GM11168 (cell line): Measurements from ENCODE around the gene HMGXB3.
"Not testable (repeated sequence)": the region's sequence is repeated elsewhere in the genome, so short reads cannot be mapped to it uniquely, and the experiment has no call there.

Experiments used
- in situ Hi-C: fragments of 300-500 bp; cut with MboI; formaldehyde crosslinking; loops from one replicate; pipeline ENCODE4 v1.12.0; 2022; ENCODE audit warnings: low sequenced_read_pairs; ENCODE audit not compliant: unreplicated experiment

The HMGXB3 gene

DNA sequence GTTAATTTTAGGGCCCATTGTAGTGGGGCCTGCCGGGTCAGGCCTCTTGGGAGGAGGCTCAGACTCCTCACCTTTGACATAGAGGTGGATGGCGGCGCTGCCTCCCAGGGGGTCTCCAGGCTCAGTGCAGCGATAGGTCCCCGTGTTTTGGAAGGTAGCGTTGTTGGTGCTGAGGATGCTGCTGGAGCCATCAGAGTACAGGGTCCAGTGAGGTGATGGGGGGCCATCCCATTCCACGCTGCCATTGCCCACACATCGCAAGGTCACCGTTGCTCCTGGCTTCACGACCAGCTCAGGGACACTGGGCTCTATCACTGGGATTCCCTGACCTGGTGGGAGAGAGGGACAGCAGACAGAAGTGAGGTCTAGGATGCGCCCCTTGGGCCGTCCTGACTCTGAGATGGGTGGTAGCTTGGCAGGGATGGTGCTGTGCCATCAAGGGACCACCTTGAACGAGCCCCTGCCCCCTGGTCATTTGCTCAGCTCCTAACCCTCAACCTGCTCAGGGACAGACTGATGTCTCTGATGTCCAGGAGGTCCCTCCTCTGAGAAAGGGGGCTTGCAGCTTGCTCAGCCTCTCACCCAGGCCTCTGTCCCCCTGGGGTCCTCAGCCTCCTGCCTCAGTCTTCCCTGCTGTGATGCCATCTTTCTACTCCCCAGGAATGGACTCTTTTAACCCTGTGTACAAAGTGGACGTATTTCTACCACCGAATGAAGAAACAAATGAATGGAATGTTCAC, 80.3 kb downstream of the HMGXB3 start:
- in situ Hi-C loops: no loop called here

DNA sequence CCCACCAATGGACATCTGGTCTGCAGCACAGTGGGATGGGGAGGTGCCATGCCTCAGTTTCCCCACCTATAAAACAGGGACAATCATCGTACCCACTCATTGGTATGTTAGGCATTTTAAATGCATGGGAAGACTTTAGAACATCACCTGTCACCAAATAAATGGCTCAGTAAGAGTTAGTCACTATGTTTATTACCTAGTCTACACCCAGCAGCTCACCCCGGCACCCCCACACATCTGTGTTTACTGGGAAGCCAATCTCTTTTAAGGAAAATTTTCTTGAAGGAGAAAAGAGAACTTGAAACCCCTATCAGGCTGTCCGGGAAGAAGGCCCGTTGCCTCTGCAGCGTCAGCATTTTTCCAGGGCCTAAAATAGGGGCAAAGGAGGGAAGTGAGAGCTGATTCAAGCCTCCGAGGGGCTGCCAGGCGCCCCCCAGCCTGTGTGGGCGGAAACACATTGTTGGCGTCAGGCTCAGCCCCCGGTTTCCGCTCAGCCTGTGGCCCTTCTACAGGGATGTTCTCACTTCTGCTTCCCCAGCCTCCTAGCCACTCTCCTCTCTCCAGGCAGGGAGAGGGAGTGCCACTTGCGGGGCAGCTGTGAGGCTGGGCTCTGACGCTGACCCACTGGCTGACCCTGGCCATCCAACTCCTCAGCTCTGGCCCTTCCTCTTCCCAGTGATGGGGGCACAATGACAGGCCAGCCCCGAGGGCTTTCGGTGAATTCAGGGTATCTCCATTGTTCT, 81.2 kb downstream of the HMGXB3 start:
- in situ Hi-C loops: no loop called here

DNA sequence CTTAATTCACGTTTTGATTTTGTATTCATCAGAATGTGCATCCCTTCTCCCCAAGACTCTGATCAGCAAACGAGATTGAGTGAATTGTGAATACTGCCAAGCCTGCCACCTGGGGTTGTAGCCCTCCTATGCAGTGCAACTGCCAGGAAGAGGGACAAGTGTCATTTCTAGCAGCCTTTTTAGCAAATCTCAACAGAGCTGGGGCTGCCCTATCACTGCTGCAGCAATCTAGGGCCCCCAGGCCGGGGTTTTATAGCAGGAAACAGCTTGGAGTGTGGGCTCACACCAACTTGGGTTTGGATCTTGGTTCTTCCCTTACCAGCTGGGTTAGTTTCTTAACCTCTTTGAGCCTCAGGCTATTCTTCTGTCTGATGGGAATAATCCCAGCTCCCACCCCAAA, 81.8 kb downstream of the HMGXB3 start:
- in situ Hi-C loops: no loop called here

DNA sequence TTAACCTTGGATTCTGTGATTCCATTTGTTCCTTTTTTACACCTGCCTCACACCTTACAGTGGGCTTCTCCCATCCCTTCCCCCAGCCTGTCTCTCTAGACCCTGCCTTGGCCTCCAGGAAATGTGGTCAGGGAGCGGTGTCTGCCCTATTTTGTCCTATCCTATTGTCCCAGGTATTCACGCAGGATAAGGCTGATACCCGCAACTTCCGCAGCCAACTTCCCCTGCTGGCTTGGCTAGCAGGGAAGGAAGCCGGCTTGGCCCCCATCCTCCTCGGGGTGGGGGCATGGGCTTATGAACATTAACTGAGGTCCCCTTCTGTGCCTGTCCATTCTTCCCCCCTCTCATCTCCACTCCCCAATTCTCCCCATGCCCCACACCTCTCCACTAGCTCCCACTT, 82.3 kb downstream of the HMGXB3 start:
- in situ Hi-C loops: no loop called here

DNA sequence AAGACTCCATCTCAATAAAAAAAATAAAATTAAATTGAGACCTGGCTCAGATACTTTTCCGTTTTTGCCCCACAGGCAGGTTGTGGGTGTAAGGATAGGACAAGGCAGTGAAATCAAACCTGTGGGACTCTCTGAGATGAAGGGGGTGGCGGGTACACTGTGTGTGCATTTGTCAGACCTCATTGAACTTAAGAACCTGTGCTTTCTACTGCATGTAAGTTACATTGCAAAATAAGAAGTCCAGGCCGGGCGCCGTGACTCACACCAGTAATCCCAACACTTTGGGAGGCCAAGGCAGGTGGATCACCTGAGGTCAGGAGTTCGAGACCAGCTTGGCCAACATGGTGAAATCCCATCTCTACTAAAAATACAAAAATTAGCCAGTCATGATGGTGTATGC, 84.2 kb downstream of the HMGXB3 start:
- in situ Hi-C loops: not testable (repeated sequence)

DNA sequence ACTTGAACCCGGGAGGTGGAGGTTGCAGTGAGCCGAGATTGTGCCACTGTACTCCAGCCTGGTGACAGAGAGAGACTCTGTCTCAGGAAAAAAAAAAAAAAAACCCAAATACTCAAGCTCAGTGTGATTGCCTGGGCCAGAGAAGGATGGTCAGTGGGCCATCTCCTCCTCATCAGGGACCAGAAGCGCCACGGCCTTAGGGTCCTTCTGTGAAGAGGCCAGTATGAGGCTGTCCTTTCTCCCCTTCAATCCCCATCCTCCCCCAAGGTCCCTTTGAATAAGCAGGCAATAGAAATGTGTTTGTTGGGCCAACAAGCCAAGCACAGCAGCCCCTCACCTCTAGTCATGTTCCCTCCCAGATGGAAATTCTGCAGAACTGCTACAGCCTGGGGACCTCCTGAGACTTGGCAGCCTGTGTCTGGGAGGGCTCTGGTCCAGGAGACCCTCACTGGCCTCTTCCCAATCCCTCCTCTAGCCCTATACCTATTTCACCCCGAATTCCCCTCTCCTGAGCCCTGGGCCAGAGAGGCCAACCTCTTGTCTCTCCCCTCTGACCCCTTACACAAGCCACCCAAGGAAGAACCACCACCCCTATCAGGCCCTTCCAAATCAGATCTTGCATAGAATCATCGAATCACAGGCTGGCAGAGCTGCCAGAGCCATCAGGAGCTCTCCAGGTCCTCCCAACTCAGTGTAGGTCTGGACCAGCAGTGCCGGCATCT, 84.8 kb downstream of the HMGXB3 start:
- in situ Hi-C loops: no loop called here

DNA sequence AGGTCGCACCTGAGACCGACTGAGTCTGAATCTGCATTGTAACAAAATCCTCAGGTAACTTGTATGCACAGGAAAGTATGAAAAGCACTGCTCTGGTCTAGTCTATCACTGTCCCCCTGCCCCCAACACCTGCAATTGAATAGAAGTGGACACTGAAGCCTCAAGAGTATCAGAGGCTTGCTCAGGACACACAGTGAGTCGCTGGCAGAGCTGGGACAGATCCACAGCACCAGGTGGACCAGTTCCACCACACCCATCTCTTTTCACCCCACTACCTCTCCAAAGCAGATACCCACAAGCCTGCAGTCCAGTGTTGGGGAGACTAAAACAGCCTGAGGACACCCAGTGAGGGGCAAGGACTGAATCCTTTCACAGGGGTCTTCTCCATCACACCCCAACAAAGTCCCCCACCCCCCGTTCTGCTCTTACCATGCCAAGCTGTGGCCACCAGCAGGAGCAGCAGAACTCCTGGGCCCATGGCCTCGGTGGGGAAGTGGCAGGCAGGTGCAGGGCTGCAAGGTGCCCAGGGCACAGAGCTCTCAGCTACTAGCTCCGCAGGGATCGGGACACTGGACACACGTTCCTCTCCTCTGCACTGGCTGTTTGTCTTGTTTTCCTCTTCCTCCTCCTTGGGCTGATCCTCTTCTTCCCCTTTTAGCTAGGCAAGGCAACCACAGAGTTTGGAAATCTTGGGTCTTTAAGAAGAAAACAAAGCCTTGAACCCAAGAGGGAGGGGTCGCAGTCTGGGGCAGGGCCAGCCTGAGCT, 85.6 kb downstream of the HMGXB3 start, which contains the start of gene CSF1R:
Gene CSF1R, minus strand, starts transcription at position 605 of the 766 bp plus-strand sequence. Its CDS starts 127 bp downstream, at position 478.
- in situ Hi-C loops: no loop called here

DNA sequence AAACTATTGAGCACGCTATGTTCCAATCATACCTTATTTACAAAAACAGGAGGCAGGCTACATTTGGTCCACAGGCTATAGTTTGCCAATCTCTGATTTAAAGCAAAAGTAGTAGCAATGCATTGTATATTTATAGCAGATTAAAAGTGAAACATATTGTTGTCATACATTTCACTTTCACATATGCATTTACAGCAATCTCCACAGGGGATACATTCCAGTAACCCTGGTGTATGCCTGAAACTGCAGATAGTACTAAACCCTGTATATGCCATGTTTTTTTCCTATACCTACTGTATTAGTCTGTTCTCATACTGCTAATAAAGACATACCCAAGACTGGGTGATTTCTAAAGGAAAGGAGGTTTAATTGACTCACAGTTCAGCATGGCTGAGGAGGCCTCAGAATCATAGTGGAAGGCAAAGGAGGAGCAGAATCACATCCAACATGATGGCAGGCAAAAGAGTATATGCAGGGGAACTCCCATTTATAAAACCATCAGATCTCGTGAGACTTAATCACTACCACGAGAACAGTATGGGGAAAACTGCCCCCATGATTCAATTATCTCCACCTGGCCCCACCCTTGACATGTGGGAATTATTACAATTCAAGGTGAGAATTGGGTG, 91.7 kb downstream of the HMGXB3 start:
- in situ Hi-C loops: no loop called here

DNA sequence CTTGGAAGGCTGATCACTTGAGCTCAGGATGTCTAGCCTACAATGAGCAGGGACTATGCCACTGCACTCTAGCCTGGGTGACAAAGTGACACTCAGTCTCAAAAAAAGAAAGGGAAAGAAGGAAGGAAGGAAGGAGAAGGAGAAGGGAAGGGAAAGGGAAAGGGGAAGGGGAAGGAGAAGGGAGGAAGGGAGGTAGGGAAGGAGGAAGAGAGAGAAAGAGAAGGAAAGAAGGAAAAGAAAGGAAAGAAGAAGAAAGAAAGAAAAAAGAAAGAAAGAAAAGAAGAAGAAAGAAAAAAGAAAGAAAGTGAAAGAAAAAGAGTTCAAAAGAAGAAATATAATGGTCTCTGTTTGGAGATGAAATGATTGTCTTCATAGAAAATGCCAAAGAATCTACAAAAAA, 96.6 kb downstream of the HMGXB3 start:
- in situ Hi-C loops: no loop called here

DNA sequence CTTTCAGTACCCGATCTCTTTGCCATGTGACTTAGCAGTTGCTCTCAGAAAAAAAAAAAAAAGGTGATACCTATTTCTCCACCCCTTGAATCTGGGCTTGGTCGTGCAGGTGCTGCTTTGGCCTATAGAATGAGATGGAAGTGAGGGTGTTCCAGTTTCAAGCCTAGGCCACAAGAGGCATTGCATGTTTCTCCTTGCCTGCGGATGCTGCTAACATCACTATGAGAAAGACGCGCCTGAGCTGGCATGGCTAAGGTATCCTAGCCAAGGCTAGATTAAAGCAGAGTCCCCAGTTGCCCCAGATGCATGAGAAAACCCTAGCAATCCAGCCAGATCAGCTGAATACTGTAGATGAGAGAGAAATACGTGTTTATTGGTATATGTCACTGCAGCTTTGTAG, 100.5 kb downstream of the HMGXB3 start:
- in situ Hi-C loops: no loop called here
